GM19035 (cell line): ENCODE results near the gene LPAR1.
"Not testable (repeated sequence)": the region's sequence is repeated elsewhere in the genome, so short reads cannot be mapped to it uniquely, and the experiment has no call there.

ENCODE experiments used
- ATAC-seq: cut with Tn5 transposase; IDR thresholded peaks from one replicate; pipeline ENCODE4 v1.9.1; 2021; ENCODE audit not compliant: unreplicated experiment

The LPAR1 gene

DNA sequence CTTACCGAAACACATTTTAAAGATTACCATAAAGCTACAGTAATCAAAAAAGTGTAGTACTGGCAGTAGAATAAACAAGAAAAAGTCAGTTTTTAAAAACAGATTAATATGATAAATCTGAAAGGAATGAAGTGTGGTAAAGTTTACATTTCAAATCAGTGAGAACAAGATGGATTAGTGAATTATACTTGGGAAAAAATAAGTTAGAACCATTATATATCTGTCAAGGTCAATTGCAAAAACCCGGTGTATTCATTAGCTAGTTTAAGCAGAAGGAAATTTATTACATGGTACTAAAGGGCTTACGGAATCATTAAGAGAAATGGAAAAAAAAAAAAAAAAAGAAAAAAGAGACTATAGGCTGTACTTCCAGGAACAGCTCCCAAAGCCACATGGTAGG lies 205.3 kb downstream of the LPAR1 start:
- ATAC-seq = no peak

DNA sequence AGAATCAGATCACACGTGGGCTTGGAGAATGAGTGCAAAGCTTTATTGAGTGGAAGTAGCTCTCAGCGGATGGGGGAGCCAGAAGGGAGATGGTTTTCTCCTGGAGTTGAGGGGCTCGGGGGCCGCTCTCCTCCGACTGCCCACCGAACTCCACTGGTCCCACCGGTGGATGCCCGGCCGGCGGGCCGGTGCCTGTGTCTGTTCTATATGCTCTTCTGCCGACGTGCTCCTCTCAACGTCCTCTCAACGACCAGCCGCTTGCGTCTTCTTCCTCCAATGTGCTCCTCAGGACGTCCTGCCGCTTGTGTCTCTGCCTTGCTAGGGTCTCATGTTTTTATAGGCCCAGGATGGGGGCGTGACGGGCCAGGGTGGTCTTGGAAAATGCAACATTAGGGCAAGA lies 207.8 kb downstream of the LPAR1 start:
- ATAC-seq = no peak

- ATAC-seq = no peak
Observed at GRCh38 chr9:110828264-110828663, 210.0 kb downstream of the LPAR1 start.

GRCh38 chr9:110826400-110826799 lies 211.9 kb downstream of the LPAR1 start:
- ATAC-seq = not testable (repeated sequence)

DNA sequence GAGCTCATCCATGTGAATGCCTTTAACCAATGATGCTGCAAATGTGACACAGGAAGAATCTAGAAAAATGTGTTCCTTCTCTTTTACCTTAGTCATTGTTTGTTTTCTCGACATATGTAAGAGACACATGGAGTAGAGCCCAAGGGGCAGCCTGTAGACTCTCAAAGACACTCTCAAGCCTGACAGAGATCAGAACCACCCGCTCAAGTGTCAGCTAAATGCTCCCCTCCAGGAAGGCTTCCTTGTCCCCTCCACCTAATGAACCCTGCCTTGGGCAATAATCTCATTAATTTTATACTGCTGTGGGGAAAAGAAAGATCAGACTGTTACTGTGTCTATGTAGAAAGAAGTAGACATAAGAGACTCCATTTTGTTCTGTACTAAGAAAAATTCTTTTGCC lies 212.3 kb downstream of the LPAR1 start:
- no peak for ATAC-seq

GRCh38 chr9:110825129-110825528 lies 213.1 kb downstream of the LPAR1 start:
- not testable (repeated sequence) for ATAC-seq
